Tibial nerve (tissue), 4 donors: ENCODE measurements around the gene ASPSCR1.

Experiments used
- EP300 ChIP-seq, 2 donors: sonication (generic); formaldehyde crosslinking; IDR thresholded peaks; one replicate each; pipeline ENCODE4 v1.6.1; 2017; ENCODE audit warnings: antibody characterized with exemption in 2 of 2, mild to moderate bottlenecking in 1 of 2
- POLR2A ChIP-seq, 2 donors: fragments of 450-650 bp; IDR thresholded peaks; one replicate each; pipeline ENCODE4 v1.6.1; 2017; ENCODE audit warnings: antibody characterized with exemption in 2 of 2, mild to moderate bottlenecking in 2 of 2, moderate library complexity in 2 of 2
- TF ChIP-seq, protein P1 (sequence below), 5 experiments: fragments of 200-600 bp in 3 of 5; fragments of 450-650 bp in 2 of 5; sonication (generic) in 3 of 5; IDR thresholded peaks; one replicate each; pipeline ENCODE4 v1.5.1; 2016 to 2019; ENCODE audit warnings: antibody characterized with exemption in 5 of 5, mild to moderate bottlenecking in 3 of 5, moderate library complexity in 2 of 5

GRCh38 chr17:81930142-81931125 is 47.0 kb upstream of the ASPSCR1 start:
- no peak for TF ChIP-seq EP300 (IDR thresholded peaks at IDR 0.05)
- TF ChIP-seq, protein P1, sequence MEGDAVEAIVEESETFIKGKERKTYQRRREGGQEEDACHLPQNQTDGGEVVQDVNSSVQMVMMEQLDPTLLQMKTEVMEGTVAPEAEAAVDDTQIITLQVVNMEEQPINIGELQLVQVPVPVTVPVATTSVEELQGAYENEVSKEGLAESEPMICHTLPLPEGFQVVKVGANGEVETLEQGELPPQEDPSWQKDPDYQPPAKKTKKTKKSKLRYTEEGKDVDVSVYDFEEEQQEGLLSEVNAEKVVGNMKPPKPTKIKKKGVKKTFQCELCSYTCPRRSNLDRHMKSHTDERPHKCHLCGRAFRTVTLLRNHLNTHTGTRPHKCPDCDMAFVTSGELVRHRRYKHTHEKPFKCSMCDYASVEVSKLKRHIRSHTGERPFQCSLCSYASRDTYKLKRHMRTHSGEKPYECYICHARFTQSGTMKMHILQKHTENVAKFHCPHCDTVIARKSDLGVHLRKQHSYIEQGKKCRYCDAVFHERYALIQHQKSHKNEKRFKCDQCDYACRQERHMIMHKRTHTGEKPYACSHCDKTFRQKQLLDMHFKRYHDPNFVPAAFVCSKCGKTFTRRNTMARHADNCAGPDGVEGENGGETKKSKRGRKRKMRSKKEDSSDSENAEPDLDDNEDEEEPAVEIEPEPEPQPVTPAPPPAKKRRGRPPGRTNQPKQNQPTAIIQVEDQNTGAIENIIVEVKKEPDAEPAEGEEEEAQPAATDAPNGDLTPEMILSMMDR (IDR thresholded peaks at IDR 0.05) = no peak
- TF ChIP-seq POLR2A (IDR thresholded peaks at IDR 0.05) = no peak
